Gastroesophageal sphincter (tissue), 4 donors: ENCODE measurements around the gene GATC. TPM values are rescaled to one million over a fixed set of nuclear protein-coding genes. Genes with fewer than 3 reads are reported as not detected.

Experiments
- ATAC-seq: fragments of 150-250 bp; one replicate; pipeline ENCODE4 v1.9.1; 2016; ENCODE audit warnings: mild to moderate bottlenecking, moderate library complexity
- H3K27ac ChIP-seq, 4 donors: fragments of 200-600 bp; sonication (generic) in 3 of 4; 1 replicate in 3 of 4; 2 replicates in 1 of 4; pipeline ENCODE4 v1.5.1; 2016 to 2019
- H3K27me3 ChIP-seq: fragments of 200-600 bp; sonication (generic); one replicate; pipeline ENCODE4 v1.5.1; 2019
- H3K36me3 ChIP-seq, 2 donors: fragments of 200-600 bp; sonication (generic); one replicate each; pipeline ENCODE4 v1.5.1; 2019; ENCODE audit warnings: control low read depth in 1 of 2
- H3K4me1 ChIP-seq, 3 donors: fragments of 200-600 bp; sonication (generic); 1 replicate in 2 of 3; 2 replicates in 1 of 3; pipeline ENCODE4 v1.5.1; 2016 to 2019; ENCODE audit warnings: control low read depth in 2 of 3
- H3K4me3 ChIP-seq, 2 donors: fragments of 200-600 bp; sonication (generic); one replicate each; pipeline ENCODE4 v1.5.1; 2019; ENCODE audit warnings: mild to moderate bottlenecking in 1 of 2, moderate library complexity in 1 of 2
- H3K9me3 ChIP-seq, 3 donors: fragments of 200-600 bp; sonication (generic); one replicate each; pipeline ENCODE4 v1.5.1; 2017 to 2019; ENCODE audit warnings: control low read depth in 2 of 3
- CTCF ChIP-seq, 4 experiments: fragments of 200-600 bp in 2 of 4; fragments of 450-650 bp in 2 of 4; sonication (generic) in 1 of 4; IDR thresholded peaks; one replicate each; pipeline ENCODE4 v1.5.1; 2017 to 2019; ENCODE audit warnings: antibody characterized with exemption in 4 of 4, mild to moderate bottlenecking in 2 of 4, moderate library complexity in 2 of 4
- EP300 ChIP-seq: sonication (generic); formaldehyde crosslinking; IDR thresholded peaks from one replicate; pipeline ENCODE4 v1.6.1; 2017; ENCODE audit warnings: antibody characterized with exemption, mild to moderate bottlenecking
- POLR2A ChIP-seq, 2 donors: fragments of 450-650 bp; IDR thresholded peaks; one replicate each; pipeline ENCODE4 v1.6.1; 2017; ENCODE audit warnings: antibody characterized with exemption in 2 of 2, mild to moderate bottlenecking in 2 of 2, moderate library complexity in 1 of 2
- POLR2AphosphoS5 ChIP-seq: sonication (generic); formaldehyde crosslinking; IDR thresholded peaks from one replicate; pipeline ENCODE4 v1.6.1; 2017; ENCODE audit warnings: antibody characterized with exemption
- WGBS, 2 donors: methylation state at CpG; one replicate each; pipeline ENCODE4 v1.1.5; 2018; ENCODE audit warnings: low coverage in 1 of 2; 5-methylcytosine and 5-hydroxymethylcytosine counted together
- total RNA-seq, 4 donors: library from RNA; depleted of rRNA; stranded (reverse); fragments of >200 nt; gene quantifications; one replicate each; pipeline ENCODE4 v1.1.0, GENCODE V29; 2016

GATC gene
- total RNA-seq, 4 donors from 2014 or later = 20.0 to 26.0 (median 23.2) TPM

GRCh38 chr12:120490325-120490724 lies 44.1 kb downstream of the GATC start:
- 96 to 100% methylated on average over 4 of the region's 5 CpGs for WGBS, 2 donors
- peaks cover 0 to 8% (median 0%) of the 10 kb centered on the region in 3 donors for H3K4me1 ChIP-seq
- ATAC-seq = no peak
- H3K9me3 ChIP-seq = no peaks in the 10 kb centered on the region
- H3K27me3 ChIP-seq = no peaks in the 10 kb centered on the region
- H3K36me3 ChIP-seq = peaks cover 0 to 26% of the 10 kb centered on the region in 2 donors
- H3K4me3 ChIP-seq = no peak overlapping the region
- TF ChIP-seq POLR2A (IDR thresholded peaks at IDR 0.05) (no peak), POLR2AphosphoS5 (no peak), CTCF (IDR thresholded peaks at IDR 0.05) (no peak), EP300 (no peak)
- no peak overlapping the region for H3K27ac ChIP-seq

- TF ChIP-seq CTCF (IDR thresholded peaks at IDR 0.05) = no peak
- TF ChIP-seq POLR2AphosphoS5 = no peak
- no peak for TF ChIP-seq POLR2A (IDR thresholded peaks at IDR 0.05)
- TF ChIP-seq EP300 = no peak
- WGBS, 2 donors = no CpG with 5 or more reads among the region's 2 CpGs
- Histone ChIP-seq H3K4me1 (peaks cover 0 to 11% (median 0%) of the 10 kb centered on the region in 3 donors), H3K9me3 (no peaks in the 10 kb centered on the region), H3K27ac (no peak overlapping the region), H3K4me3 (no peak overlapping the region), H3K36me3 (peaks cover 0 to 26% of the 10 kb centered on the region in 2 donors), H3K27me3 (no peaks in the 10 kb centered on the region)
- no peak for ATAC-seq
These were observed 44.7 kb downstream of the GATC start for GRCh38 chr12:120490833-120491512.

- TF ChIP-seq EP300 = no peak
- no peak for TF ChIP-seq POLR2AphosphoS5
- no peak for TF ChIP-seq CTCF (IDR thresholded peaks at IDR 0.05)
- no peak for TF ChIP-seq POLR2A (IDR thresholded peaks at IDR 0.05)
- Histone ChIP-seq H3K4me1 (peaks cover 0 to 32% (median 10%) of the 10 kb centered on the region in 3 donors), H3K27me3 (no peaks in the 10 kb centered on the region), H3K27ac (peak overlapping the region in 3 of 4 donors; percentile 95 to 96 (median 95)), H3K4me3 (peak overlapping the region; percentile 81 to 94), H3K9me3 (no peaks in the 10 kb centered on the region), H3K36me3 (peaks cover 0 to 38% of the 10 kb centered on the region in 2 donors)
- no peak for ATAC-seq
- WGBS, 2 donors = 7 to 33% methylated on average over 4 to 9 of the region's 17 CpGs
These were observed 49.0 kb downstream of the GATC start for GRCh38 chr12:120495186-120495730.

GRCh38 chr12:120495731-120496412 lies 49.6 kb downstream of the GATC start, which contains the start of gene DYNLL1:
Gene DYNLL1 (plus strand): TSS chr12:120496113. CDS start chr12:120496422, 309 bp downstream.
- TF ChIP-seq EP300 (no peak), CTCF (IDR thresholded peaks at IDR 0.05) (peak in 2 of 4 experiments; percentile 17 to 44), POLR2AphosphoS5 (peak; percentile 97), POLR2A (IDR thresholded peaks at IDR 0.05) (peak; percentile 87 to 95)
- no peaks in the 10 kb centered on the region for H3K27me3 ChIP-seq
- peaks cover 0 to 32% (median 10%) of the 10 kb centered on the region in 3 donors for H3K4me1 ChIP-seq
- H3K4me3 ChIP-seq = peak within 1 kb of the TSS; percentile 81 to 94
- peak within 1 kb of the TSS; percentile 68 to 96 (median 95) for H3K27ac ChIP-seq
- WGBS, 2 donors = 0 to 4% methylated on average over 6 of the region's 53 CpGs
- H3K36me3 ChIP-seq = peaks cover 0 to 38% of the 10 kb centered on the region in 2 donors
- ATAC-seq = peak; percentile 100
- no peaks in the 10 kb centered on the region for H3K9me3 ChIP-seq
